ENCODE measurements around the gene LDLRAD3. TPM values are rescaled to one million over a fixed set of nuclear protein-coding genes. Genes with fewer than 3 reads are reported as not detected.

Gene LDLRAD3
- total RNA-seq, 4 donors from 2014 or later = 10.2 to 41.9 (median 19.8) TPM

- intact Hi-C loops (cut with DNase I; ENCODE audit: low total_unique reads) = no loop called here
- Histone ChIP-seq H3K27ac (no peak overlapping the region), H3K4me1 (no peaks in the 10 kb centered on the region), H3K9me3 (no peaks in the 10 kb centered on the region), H3K4me3 (no peak overlapping the region), H3K27me3 (no peaks in the 10 kb centered on the region), H3K36me3 (no peaks in the 10 kb centered on the region)
- DNase-seq = no peak
- TF ChIP-seq POLR2A (IDR thresholded peaks at IDR 0.05) (no peak), CTCF (IDR thresholded peaks at IDR 0.05) (no peak)
Measured at GRCh38 chr11:36266767-36267166, 322.9 kb downstream of the LDLRAD3 start.

DNA sequence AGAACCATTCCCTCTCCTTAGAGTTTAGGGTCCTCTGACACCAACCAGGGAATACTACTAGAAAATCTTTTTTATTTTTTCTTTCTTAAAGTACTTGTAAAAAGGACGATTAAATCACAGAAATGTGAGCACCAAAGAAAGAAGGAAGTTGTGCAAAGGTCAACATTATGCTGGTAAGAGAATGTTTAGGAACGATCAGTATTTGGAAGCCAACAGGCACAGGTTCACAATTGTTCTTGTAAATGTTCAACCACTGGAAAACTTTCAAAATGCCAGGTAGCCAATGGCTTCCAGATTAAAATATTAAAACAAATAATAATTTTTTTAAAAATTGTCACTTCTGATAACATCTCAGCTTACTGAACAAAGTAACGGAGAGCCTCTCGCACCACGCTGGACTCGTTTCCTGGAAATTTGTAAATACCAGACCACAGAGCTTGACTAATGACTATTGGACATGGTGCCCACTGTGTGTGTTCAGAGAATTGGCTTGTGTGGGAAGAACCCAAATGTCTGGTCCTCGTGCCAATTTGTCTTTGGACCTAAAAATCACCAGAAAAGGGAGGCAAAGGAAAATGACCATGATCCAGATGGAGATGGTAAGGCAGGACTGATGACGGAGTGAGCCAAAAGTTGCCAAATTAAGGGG, 324.6 kb downstream of the LDLRAD3 start:
- Histone ChIP-seq H3K9me3 (peaks cover 0 to 3% of the 10 kb centered on the region in 2 donors), H3K4me3 (no peak overlapping the region), H3K27ac (no peak overlapping the region), H3K4me1 (no peaks in the 10 kb centered on the region), H3K27me3 (no peaks in the 10 kb centered on the region), H3K36me3 (no peaks in the 10 kb centered on the region)
- TF ChIP-seq CTCF (IDR thresholded peaks at IDR 0.05) = no peak
- TF ChIP-seq POLR2A (IDR thresholded peaks at IDR 0.05) = no peak
- no peak for DNase-seq
- intact Hi-C loops (cut with DNase I; ENCODE audit: low total_unique reads) = no loop called here

- no peak for TF ChIP-seq CTCF (IDR thresholded peaks at IDR 0.05)
- no peak for TF ChIP-seq POLR2A (IDR thresholded peaks at IDR 0.05)
- H3K36me3 ChIP-seq = no peaks in the 10 kb centered on the region
- no peak overlapping the region for H3K4me3 ChIP-seq
- peaks cover 0 to 3% of the 10 kb centered on the region in 2 donors for H3K9me3 ChIP-seq
- no peaks in the 10 kb centered on the region for H3K4me1 ChIP-seq
- DNase-seq = no peak
- intact Hi-C loops (cut with DNase I; ENCODE audit: low total_unique reads) = no loop called here
- H3K27ac ChIP-seq = no peak overlapping the region
- H3K27me3 ChIP-seq = no peaks in the 10 kb centered on the region
Measured at GRCh38 chr11:36270701-36271100, 326.8 kb downstream of the LDLRAD3 start.

DNA sequence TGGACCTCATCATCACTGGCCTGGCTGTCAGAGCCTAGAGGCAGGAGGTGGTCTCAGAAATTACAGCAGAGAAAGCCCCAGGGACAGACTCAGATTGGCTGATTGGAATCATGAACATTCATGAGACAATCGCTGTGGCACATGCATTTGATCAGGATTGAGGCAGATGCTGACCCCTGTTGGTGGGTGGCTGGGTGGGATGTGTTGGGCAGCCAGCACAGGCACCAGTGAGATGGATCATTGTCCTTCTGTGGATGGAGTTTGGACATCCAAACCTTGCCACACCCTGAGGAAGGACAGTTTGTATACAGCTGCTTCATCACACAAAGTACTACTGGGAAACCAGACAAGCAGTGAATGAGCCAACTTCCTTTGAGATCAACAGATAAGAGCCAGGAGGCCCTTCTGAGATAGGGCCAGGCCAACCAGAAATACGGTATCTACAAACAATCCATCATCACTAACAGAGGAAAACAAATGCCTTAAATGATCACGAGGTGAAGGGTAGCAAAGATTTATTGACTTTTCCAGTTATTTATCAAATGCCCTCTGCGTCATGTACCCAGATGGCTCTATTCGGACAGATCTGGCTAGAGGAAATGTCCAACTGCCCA, 328.0 kb downstream of the LDLRAD3 start:
- Histone ChIP-seq H3K27ac (no peak overlapping the region), H3K4me3 (no peak overlapping the region), H3K4me1 (no peaks in the 10 kb centered on the region), H3K27me3 (no peaks in the 10 kb centered on the region), H3K36me3 (no peaks in the 10 kb centered on the region), H3K9me3 (peaks cover 0 to 3% of the 10 kb centered on the region in 2 donors)
- TF ChIP-seq CTCF (IDR thresholded peaks at IDR 0.05) (no peak), POLR2A (IDR thresholded peaks at IDR 0.05) (no peak)
- DNase-seq = no peak
- intact Hi-C loops (cut with DNase I; ENCODE audit: low total_unique reads) = no loop called here

- intact Hi-C loops (cut with DNase I; ENCODE audit: low total_unique reads) = no loop called here
- DNase-seq = no peak
- H3K27me3 ChIP-seq = no peaks in the 10 kb centered on the region
- H3K4me1 ChIP-seq = no peaks in the 10 kb centered on the region
- peaks cover 0 to 3% of the 10 kb centered on the region in 2 donors for H3K9me3 ChIP-seq
- TF ChIP-seq POLR2A (IDR thresholded peaks at IDR 0.05) (no peak), CTCF (IDR thresholded peaks at IDR 0.05) (no peak)
- H3K27ac ChIP-seq = no peak overlapping the region
- H3K36me3 ChIP-seq = no peaks in the 10 kb centered on the region
- no peak overlapping the region for H3K4me3 ChIP-seq
Measured at GRCh38 chr11:36273110-36273509, 329.2 kb downstream of the LDLRAD3 start.

Data from uterus (tissue), 4 donors.